K562 (cell line): ENCODE results near the gene RNU6-1. TPM values are rescaled to one million over a fixed set of nuclear protein-coding genes. Genes with fewer than 3 reads are reported as not detected.

ENCODE experiments used
- ATAC-seq: fragments of 200-7000 bp; cut with Tn5 transposase; 3 replicates; pipeline ENCODE4 v1.9.1; 2020; ENCODE audit warnings: moderate library complexity
- BruUV-seq: library from RNA; stranded (reverse); fragments of 400-500 nt; replicated peaks from 2 replicates; lab custom pipeline; 2021; lab: Mats Ljungman, UMichigan
- CTCF ChIA-PET: fragments of 300-600 bp; formaldehyde crosslinking; extraction: SDS; loops from one replicate; lab custom pipeline; 2021; ENCODE audit warnings: low intra/inter-chr PET ratio; lab: Yijun Ruan, JAX
- POLR2A ChIA-PET: fragments of 300-600, 350-650 bp; sonication (Branson Sonifier 250); formaldehyde crosslinking; extraction: SDS; loops from one replicate; lab custom pipeline; 2021; ENCODE audit warnings: antibody characterized with exemption, inconsistent platforms; lab: Yijun Ruan, JAX
- DNase-seq, 4 experiments: peaks; one replicate each; pipeline versions ENCODE4 v3.0.0 to v3.0.0-alpha.2; 2011 to 2018; ENCODE audit warnings: low spot score in 3 of 4, mixed read lengths in 3 of 4; ENCODE audit errors: extremely low read depth in 1 of 4
- FAIRE-seq: peaks from 2 replicates; lab custom pipeline; 2011; peaks lifted over from hg19 to GRCh38; lab: Jason Lieb, UNC
- H2AFZ ChIP-seq: 2 replicates; pipeline ENCODE4 v1.6.0; 2011; ENCODE audit warnings: low read depth, low read length, control low read depth, inconsistent platforms
- H3K27ac ChIP-seq: fragments of 200-600 bp; 3 replicates; pipeline ENCODE4 v1.8.0; 2011; ENCODE audit warnings: low read depth, mild to moderate bottlenecking, control low read depth, inconsistent platforms, low read length, moderate library complexity, mixed read lengths; ENCODE audit errors: extremely low read depth
- H3K27me3 ChIP-seq, 2 experiments: fragments of 300-600 bp in 1 of 2; 2 replicates in 1 of 2; 3 replicates in 1 of 2; pipeline versions ENCODE4 v1.6.0 to v1.8.0; 2011; ENCODE audit warnings: inconsistent platforms in 2 of 2, low read length in 2 of 2, mild to moderate bottlenecking in 1 of 2, mixed read lengths in 1 of 2, moderate library complexity in 1 of 2; ENCODE audit not compliant: control insufficient read depth in 2 of 2, insufficient read depth in 2 of 2
- H3K36me3 ChIP-seq: fragments of 300-600 bp; 3 replicates; pipeline ENCODE4 v1.8.0; 2011; ENCODE audit warnings: mild to moderate bottlenecking, low read length, inconsistent platforms; ENCODE audit not compliant: control insufficient read depth, insufficient read depth
- H3K4me1 ChIP-seq, 2 experiments: fragments of 200-600 bp in 1 of 2; replicated peaks in 1 of 2; 2 replicates in 1 of 2; 3 replicates in 1 of 2; pipeline versions ENCODE4 v1.5.1 to v1.8.0; 2011; ENCODE audit warnings: inconsistent platforms in 2 of 2, low read length in 2 of 2, mild to moderate bottlenecking in 1 of 2, mixed read lengths in 1 of 2, moderate library complexity in 1 of 2; ENCODE audit not compliant: control insufficient read depth in 2 of 2, insufficient read depth in 2 of 2
- H3K4me2 ChIP-seq: 2 replicates; pipeline ENCODE4 v1.6.1; 2011; ENCODE audit warnings: low read length, control low read depth, inconsistent platforms, mixed read lengths; ENCODE audit not compliant: insufficient read depth
- H3K4me3 ChIP-seq: fragments of 200-600 bp; sonication (generic), shearing (Covaris generic); 2 replicates; pipeline ENCODE4 v1.5.1; 2016; ENCODE audit warnings: control low read depth, inconsistent platforms
- H3K79me2 ChIP-seq: fragments of 200-600 bp; 3 replicates; pipeline ENCODE4 v1.8.0; 2011; ENCODE audit warnings: low read length, inconsistent platforms; ENCODE audit not compliant: control insufficient read depth, insufficient read depth
- H3K9ac ChIP-seq, 2 experiments: 2 replicates each; pipeline versions ENCODE4 v1.6.0 to v1.6.1; 2011; ENCODE audit warnings: low read depth in 2 of 2, low read length in 2 of 2, control low read depth in 1 of 2, inconsistent platforms in 1 of 2, mild to moderate bottlenecking in 1 of 2, mixed read lengths in 1 of 2; ENCODE audit not compliant: insufficient read depth in 1 of 2
- H3K9me1 ChIP-seq: one replicate; pipeline ENCODE4 v1.6.0; 2011; ENCODE audit warnings: inconsistent platforms, mild to moderate bottlenecking, low read length, moderate library complexity; ENCODE audit not compliant: control insufficient read depth, insufficient read depth
- H3K9me3 ChIP-seq: replicated peaks from 2 replicates; pipeline ENCODE4 v1.5.1; 2011; ENCODE audit warnings: low read depth, low read length, inconsistent platforms; ENCODE audit not compliant: control insufficient read depth, insufficient read depth
- H4K20me1 ChIP-seq: replicated peaks from 2 replicates; pipeline ENCODE4 v1.6.1; 2011; ENCODE audit warnings: low read length, inconsistent platforms, mixed read lengths; ENCODE audit not compliant: control insufficient read depth, insufficient read depth
- ATF4 ChIP-seq: fragments of 450-650 bp; formaldehyde crosslinking; IDR thresholded peaks from 2 replicates; pipeline ENCODE4 v1.4.0; 2022; ENCODE audit warnings: mild to moderate bottlenecking, moderate library complexity
- HNRNPH1 ChIP-seq: fragments of 200-400 bp; formaldehyde crosslinking; optimal IDR thresholded peaks from 2 replicates; pipeline ENCODE3; 2017; ENCODE audit warnings: low read depth, mild to moderate bottlenecking, low read length, moderate library complexity
- NCOA4 ChIP-seq: fragments of 450-650 bp; IDR thresholded peaks from 2 replicates; pipeline ENCODE4 v1.6.1; 2018; ENCODE audit warnings: mild to moderate bottlenecking; ENCODE audit not compliant: partially characterized antibody
- NCOA6 ChIP-seq: fragments of 450-650 bp; IDR thresholded peaks from 2 replicates; pipeline ENCODE4 v1.6.1; 2017; ENCODE audit warnings: mild to moderate bottlenecking
- PHF20 ChIP-seq: fragments of 450-650 bp; IDR thresholded peaks from 2 replicates; pipeline ENCODE4 v1.6.1; 2018; ENCODE audit not compliant: partially characterized antibody
- PHF8 ChIP-seq: fragments of 200-600 bp; sonication (generic); IDR thresholded peaks from 2 replicates; pipeline ENCODE4 v1.6.1; 2012; ENCODE audit warnings: mixed run types, mild to moderate bottlenecking, inconsistent platforms, low read length, moderate library complexity, borderline replicate concordance
- RBM17 ChIP-seq: fragments of 200-400 bp; formaldehyde crosslinking; IDR thresholded peaks from 2 replicates; pipeline ENCODE4 v1.6.1; 2017; ENCODE audit warnings: low read depth, mild to moderate bottlenecking, low read length, borderline replicate concordance
- ZBTB1 ChIP-seq: sonication (generic); formaldehyde crosslinking; IDR thresholded peaks from 2 replicates; pipeline ENCODE4 v1.8.1; 2023; ENCODE audit warnings: missing genetic modification reagents, low read depth, mild to moderate bottlenecking, borderline replicate concordance
- ZNF197 ChIP-seq: fragments of 200-800 bp; sonication (Bioruptor generic); IDR thresholded peaks from 2 replicates; pipeline ENCODE4 v1.6.1; 2016; ENCODE audit warnings: low read depth, missing genetic modification characterization, missing compliant biosample characterization
- WGBS: fragments of 100-300 bp; shearing (Covaris generic); methylation state at CpG from one replicate; pipeline ENCODE4 v1.1.6; 2016; ENCODE audit warnings: low coverage, mixed read lengths; ENCODE audit not compliant: insufficient coverage; ENCODE audit errors: missing lambda C conversion rate; 5-methylcytosine and 5-hydroxymethylcytosine counted together
- in situ Hi-C: fragments of 300-500 bp; cut with MboI; formaldehyde crosslinking; loops from 4 replicates; pipeline ENCODE4 v1.15.0; 2018; ENCODE audit warnings: inconsistent platforms, mixed read lengths
- intact Hi-C: fragments of 100-400 bp; cut with micrococcal nuclease; formaldehyde crosslinking; loops from 2 replicates; pipeline ENCODE4 v1.14.2; 2022
- polyA plus RNA-seq, 8 experiments: library from polyadenylated mRNA; depleted of rRNA in 4 of 8; stranded (reverse) in 5 of 8; unstranded in 3 of 8; fragments of >200 nt; fragmentation: Nextera tagmentation in 2 of 8; fragmentation: Illumina TruSeq in 1 of 8; extraction: Ambion mirVana in 2 of 8; extraction: Trizol in 1 of 8; gene quantifications; 2 replicates each; pipeline versions ENCODE4 v1.2.1 to v1.2.3, GENCODE V29; 2011 to 2014; ENCODE audit warnings: inconsistent platforms in 1 of 8, missing spikeins in 1 of 8
- small RNA-seq: library from RNA; depleted of rRNA; stranded (forward); fragments of <200 nt; gene quantifications from one replicate; pipeline ENCODE3, GENCODE V24; 2014
- total RNA-seq, 7 experiments: library from RNA; depleted of rRNA in 6 of 7; stranded (reverse); fragments of >200 nt in 6 of 7; fragmentation: Illumina TruSeq in 2 of 7; extraction: Trizol in 2 of 7; gene quantifications; 2 replicates each; pipeline versions ENCODE4 v1.2.1 to v1.2.3, GENCODE V29; 2011 to 2021; ENCODE audit warnings: low replicate concordance in 1 of 7

The RNU6-1 gene
- total and polyA plus RNA-seq, 9 of the 15 experiments (the other 6 are each of a cell fraction or from before 2014, with no cell fraction given) = not detected

- no peak for DNase-seq
- BruUV-seq = no TSS peak
- H3K27ac ChIP-seq = no peak overlapping the region
- no peak overlapping the region for H2AFZ ChIP-seq
- no peak overlapping the region for H3K9ac ChIP-seq
- no peak for ATAC-seq
- in situ Hi-C loops = no loop called here
- no peaks in the 10 kb centered on the region for H3K36me3 ChIP-seq
- H3K4me2 ChIP-seq = no peak overlapping the region
- WGBS = 47% methylated on average over 3 of the region's 3 CpGs
- POLR2A ChIA-PET = interaction anchor here (3.3 kb wide), 1 partner anchor 8 kb away, joined by 7 read pairs; no protein-coding TSS in a partner anchor
- intact Hi-C loops = no loop called here
- no peaks in the 10 kb centered on the region for H3K9me1 ChIP-seq
- H3K9me3 ChIP-seq = no peaks in the 10 kb centered on the region
- no peaks in the 10 kb centered on the region for H3K27me3 ChIP-seq
- H3K4me3 ChIP-seq = no peak overlapping the region
- H3K4me1 ChIP-seq = peaks cover 0 to 7% of the 10 kb centered on the region in 2 experiments; a peak in 2 of 5 replicates
- TF ChIP-seq ZNF197 (CRISPR knock-in tag) (no peak), RBM17 (no peak), NCOA6 (no peak), ATF4 (no peak), NCOA4 (no peak), PHF20 (no peak), PHF8 (no peak), ZBTB1 (CRISPR knock-in tag) (no peak), HNRNPH1 (no peak)
- H4K20me1 ChIP-seq = no peaks in the 10 kb centered on the region
- CTCF ChIA-PET = no interaction called here
- no peaks in the 10 kb centered on the region for H3K79me2 ChIP-seq
- no peak for FAIRE-seq
Observed at GRCh38 chr15:67790610-67791319, 49.1 kb downstream of the RNU6-1 start.

Small RNA genes lying within 50 kb of the gene (small RNA-seq; reads per million reads assigned to genes)
- gene RNU6-1 = 5.4 reads per million, percentile 93 among the genes with 10 or more reads in this experiment

Other genes with a start within 250 kb of the RNU6-1 start
- 0.12 and 0.41 TPM in 2 replicates for gene SKOR1, start 14.5 kb downstream of the RNU6-1 start, total RNA-seq (2014; rRNA removed)
- not detected in 2 replicates for gene SKOR1, start 14.5 kb downstream of the RNU6-1 start, total RNA-seq (2014; rRNA removed; fragmentation: Illumina TruSeq; extraction: Trizol)
- 0.07 TPM in 1 of 2 replicates, not detected in the other for gene SKOR1, start 14.5 kb downstream of the RNU6-1 start, total RNA-seq (2015; rRNA removed; fragmentation: Illumina TruSeq; extraction: Trizol)
- 0.31 TPM in 2 replicates for gene SKOR1, start 14.5 kb downstream of the RNU6-1 start, total RNA-seq (2021)
- 0.04 and 0.08 TPM in 2 replicates for gene SKOR1, start 14.5 kb downstream of the RNU6-1 start, polyA plus RNA-seq (2011; rRNA removed)
- 0.04 and 0.07 TPM in 2 replicates for gene SKOR1, start 14.5 kb downstream of the RNU6-1 start, polyA plus RNA-seq (2014; fragmentation: Illumina TruSeq; extraction: Trizol)
- not detected for gene SKOR1, start 14.5 kb downstream of the RNU6-1 start, polyA plus RNA-seq (2014; fragmentation: Nextera tagmentation; extraction: Ambion mirVana)
- 0.11 and 0.23 TPM in 2 replicates for gene SKOR1, start 14.5 kb downstream of the RNU6-1 start, polyA plus RNA-seq (2014; rRNA removed)
- gene PIAS1, start 214.3 kb upstream of the RNU6-1 start, total RNA-seq (2014; rRNA removed) = 19.6 and 25.4 TPM in 2 replicates
- gene PIAS1, start 214.3 kb upstream of the RNU6-1 start, total RNA-seq (2014; rRNA removed; fragmentation: Illumina TruSeq; extraction: Trizol) = 28.5 and 37.5 TPM in 2 replicates
- gene PIAS1, start 214.3 kb upstream of the RNU6-1 start, total RNA-seq (2015; rRNA removed; fragmentation: Illumina TruSeq; extraction: Trizol) = 30.4 and 31.0 TPM in 2 replicates
- gene PIAS1, start 214.3 kb upstream of the RNU6-1 start, total RNA-seq (2021) = 25.4 and 25.7 TPM in 2 replicates
- 47.6 and 54.0 TPM in 2 replicates for gene PIAS1, start 214.3 kb upstream of the RNU6-1 start, polyA plus RNA-seq (2011; rRNA removed)
- 49.3 and 59.1 TPM in 2 replicates for gene PIAS1, start 214.3 kb upstream of the RNU6-1 start, polyA plus RNA-seq (2014; fragmentation: Illumina TruSeq; extraction: Trizol)
- gene PIAS1, start 214.3 kb upstream of the RNU6-1 start, polyA plus RNA-seq (2014; fragmentation: Nextera tagmentation; extraction: Ambion mirVana) = 10 to 100 TPM; 19.4 to 41.4 TPM
- 18.0 and 22.9 TPM in 2 replicates for gene PIAS1, start 214.3 kb upstream of the RNU6-1 start, polyA plus RNA-seq (2014; rRNA removed)